ENCODE results near the gene MARCO.

- TF ChIP-seq, protein P1, sequence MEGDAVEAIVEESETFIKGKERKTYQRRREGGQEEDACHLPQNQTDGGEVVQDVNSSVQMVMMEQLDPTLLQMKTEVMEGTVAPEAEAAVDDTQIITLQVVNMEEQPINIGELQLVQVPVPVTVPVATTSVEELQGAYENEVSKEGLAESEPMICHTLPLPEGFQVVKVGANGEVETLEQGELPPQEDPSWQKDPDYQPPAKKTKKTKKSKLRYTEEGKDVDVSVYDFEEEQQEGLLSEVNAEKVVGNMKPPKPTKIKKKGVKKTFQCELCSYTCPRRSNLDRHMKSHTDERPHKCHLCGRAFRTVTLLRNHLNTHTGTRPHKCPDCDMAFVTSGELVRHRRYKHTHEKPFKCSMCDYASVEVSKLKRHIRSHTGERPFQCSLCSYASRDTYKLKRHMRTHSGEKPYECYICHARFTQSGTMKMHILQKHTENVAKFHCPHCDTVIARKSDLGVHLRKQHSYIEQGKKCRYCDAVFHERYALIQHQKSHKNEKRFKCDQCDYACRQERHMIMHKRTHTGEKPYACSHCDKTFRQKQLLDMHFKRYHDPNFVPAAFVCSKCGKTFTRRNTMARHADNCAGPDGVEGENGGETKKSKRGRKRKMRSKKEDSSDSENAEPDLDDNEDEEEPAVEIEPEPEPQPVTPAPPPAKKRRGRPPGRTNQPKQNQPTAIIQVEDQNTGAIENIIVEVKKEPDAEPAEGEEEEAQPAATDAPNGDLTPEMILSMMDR (conservative IDR thresholded peaks at IDR 0.05; ENCODE audit: low read depth, low read length) = no peak
- TF ChIP-seq EZH2 (IDR thresholded peaks at IDR 0.05; ENCODE audit: low read length, unreplicated experiment) = no peak
- TF ChIP-seq EZH2phosphoT487 (IDR thresholded peaks at IDR 0.05; ENCODE audit: borderline replicate concordance, low read length) = no peak
These were observed 32.8 kb upstream of the MARCO start for GRCh38 chr2:118909191-118909590.

Data from PC-3 (cell line).